NOMO-1 treated with dmso at 0.1 percent for 144 hours (cell line): ENCODE data around the gene CDKN2A.

Experiments
- DNase-seq: peaks from one replicate; lab custom pipeline; 2025; ENCODE audit not compliant: unreplicated experiment; lab: John Stamatoyannopoulos, UW

CDKN2A gene

DNA sequence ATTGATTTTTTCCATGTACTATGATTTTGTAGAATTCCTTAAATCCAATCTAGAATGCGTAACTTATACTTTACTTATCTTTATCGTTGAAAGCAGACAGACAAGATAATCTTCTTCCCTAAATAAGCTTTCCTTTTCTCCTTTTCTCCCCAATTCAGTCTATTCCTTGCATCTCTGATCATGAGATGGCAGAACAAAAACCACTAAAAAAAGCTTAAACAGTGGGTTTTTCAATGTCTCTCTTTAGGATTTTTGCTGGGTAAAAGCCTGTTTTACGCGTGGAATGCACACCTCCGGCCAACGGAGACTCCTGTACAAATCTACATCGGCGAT, 14.2 kb upstream of the CDKN2A start:
- DNase-seq: no peak

DNA sequence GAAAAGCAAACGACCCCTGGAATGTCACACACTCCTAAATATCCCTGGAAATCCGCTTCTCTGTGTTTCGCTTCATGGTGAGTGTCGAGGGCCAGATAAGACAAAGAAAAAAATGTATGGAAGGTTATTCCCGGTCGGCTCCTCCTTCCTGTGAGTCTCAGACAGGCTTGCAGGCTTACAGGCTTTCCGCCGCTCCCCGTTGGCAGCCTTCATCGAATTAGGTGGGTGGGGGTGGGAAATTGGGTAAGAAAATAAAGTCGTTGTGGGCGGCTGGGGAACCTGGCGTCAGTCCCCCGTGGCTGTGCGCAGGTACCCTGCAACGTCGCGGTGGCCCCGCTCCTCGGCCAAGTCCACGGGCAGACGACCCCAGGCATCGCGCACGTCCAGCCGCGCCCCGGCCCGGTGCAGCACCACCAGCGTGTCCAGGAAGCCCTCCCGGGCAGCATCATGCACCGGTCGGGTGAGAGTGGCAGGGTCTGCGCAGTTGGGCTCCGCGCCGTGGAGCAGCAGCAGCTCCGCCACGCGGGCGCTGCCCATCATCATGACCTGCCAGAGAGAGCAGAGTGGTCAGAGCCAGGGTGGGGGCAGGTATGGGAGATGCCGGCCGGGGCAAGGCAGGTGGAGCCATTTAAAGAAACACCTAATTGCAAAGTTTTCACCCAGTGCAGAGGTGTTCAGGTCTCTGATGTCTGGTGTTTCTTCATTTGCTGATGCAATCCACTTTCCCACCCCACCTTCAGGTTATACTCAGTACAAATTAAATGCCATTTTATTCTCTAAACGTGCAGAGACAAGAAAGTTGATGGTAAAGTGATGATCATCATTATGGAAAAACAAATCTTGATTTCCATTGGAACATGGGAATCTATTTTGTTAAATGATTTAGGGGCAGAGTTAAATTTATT, 11.8 kb upstream of the CDKN2A start:
- DNase-seq: no peak

DNA sequence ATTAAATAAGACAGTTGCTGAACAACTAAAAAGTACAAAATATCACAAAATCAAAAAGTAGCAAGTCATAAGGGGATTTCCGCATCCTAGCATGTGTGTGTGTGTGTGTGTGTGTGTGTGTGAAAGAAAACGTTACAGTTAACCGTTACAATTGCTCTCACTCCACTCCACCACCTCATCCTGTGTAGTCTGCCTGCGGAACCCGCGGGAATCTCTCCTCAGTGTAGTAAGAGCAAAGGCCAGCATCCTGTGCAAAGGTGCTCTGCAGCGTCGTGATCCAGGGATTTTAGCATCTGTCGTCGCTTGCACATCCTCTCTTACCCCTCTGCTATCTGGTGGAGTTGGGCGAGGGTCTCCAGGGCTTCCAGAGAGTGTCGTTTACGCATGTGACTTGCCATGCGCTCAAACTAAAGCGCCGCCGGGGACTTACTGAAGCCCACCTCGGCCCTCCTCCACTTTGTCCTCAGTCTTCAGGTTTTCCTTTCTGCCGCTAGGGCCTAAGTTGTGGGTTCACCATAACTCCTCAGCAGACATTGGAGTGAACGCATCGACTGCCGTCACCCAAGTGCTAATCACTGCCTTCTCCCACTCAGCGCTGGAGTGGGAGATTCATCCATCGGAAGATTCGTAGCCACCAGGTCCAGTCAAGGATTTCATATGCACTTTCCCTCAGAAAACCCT, 11.0 kb upstream of the CDKN2A start:
- no peak for DNase-seq

DNA sequence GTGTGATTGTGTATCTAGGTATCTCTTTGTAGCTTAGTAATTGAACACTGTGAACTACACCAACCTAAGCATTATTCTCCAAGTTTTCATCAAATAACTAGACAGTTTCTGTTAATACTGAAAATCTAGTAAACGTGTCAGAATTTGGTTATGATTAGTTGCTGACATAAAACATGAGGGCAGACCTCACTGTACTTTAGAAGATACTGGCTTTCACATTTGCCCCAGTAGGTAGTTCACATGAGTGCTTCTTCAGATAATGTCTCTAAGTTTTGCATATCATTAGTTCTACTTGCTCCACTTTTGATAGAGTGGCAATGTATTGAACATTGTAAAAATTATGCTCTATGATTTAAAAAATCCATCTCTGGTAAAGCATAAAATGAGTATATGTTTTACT, 7.8 kb upstream of the CDKN2A start:
- no peak for DNase-seq

DNA sequence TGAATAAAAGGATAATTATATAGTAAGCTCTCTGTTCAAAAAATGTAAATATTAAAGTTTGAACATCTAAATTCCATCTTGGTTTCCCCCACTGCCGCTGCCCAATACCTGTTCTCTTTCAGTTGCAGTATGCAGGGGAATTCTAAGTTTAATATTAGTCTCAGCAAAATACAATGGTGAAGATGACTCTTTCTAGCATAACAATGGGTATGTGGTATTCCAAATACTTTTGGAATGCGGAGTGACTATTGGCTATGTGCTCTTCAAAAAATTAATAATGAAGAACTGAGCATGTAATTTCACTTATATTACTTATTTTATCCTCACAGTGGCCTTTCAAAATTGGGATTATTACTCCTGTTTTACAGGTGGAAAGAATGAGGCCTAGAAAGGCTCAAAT, 3.8 kb upstream of the CDKN2A start:
- DNase-seq: no peak

DNA sequence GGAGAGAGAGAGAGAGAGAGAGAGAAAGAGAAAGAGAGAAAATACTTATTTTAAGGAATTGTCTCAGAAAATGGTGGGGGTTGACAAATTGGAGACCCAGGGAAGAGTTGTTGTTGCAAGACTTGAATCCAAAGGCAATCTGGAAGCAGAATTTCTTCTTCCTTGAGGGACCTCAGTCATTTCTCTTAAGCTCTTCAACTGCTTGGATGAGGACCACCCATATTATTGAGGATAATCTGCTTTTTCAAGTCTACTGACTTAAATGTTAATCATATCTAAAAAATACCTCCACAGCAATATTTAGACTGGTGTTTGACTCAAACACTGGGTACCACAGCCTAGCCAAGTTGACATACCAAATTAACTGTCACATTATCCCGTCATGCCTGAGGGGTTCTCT, 3.3 kb upstream of the CDKN2A start:
- DNase-seq: no peak

DNA sequence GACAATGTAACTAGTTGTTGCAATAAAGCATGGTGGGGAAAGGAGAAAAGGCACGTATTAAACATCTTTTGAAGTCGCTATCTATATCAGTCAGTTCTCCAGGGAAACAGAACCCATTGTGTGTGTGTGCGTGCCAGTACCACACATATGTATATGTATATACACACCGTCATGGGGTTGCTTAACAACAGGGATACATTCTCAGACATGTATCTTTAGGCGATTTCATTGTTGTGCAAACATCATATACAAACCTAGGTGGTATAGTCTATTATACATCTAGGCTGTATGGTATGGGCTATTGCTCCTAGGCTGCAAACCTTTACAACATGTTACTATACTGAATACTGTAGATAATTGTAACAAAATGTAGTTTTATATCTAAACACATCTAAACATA, 2.7 kb upstream of the CDKN2A start:
- no peak for DNase-seq

DNA sequence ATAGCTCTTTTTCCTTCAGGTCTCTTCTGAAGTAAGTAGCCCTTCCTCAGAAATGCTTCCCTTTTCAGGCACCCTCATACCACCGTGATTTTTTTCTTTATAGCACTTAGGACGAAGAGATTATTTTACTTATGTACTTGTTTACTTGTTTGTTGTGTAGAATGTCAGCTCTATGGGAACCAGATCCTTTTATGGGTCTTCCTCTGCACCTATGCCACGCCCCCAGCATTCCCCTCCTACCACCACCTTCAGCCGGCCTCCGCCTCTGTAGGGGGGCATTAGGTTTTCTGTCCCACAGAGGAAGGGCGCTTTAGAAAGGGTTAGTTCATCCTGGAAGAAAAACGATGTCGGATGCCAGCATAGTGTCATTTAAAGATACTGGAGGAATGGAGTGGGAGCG, 2.2 kb upstream of the CDKN2A start:
- DNase-seq: no peak

DNA sequence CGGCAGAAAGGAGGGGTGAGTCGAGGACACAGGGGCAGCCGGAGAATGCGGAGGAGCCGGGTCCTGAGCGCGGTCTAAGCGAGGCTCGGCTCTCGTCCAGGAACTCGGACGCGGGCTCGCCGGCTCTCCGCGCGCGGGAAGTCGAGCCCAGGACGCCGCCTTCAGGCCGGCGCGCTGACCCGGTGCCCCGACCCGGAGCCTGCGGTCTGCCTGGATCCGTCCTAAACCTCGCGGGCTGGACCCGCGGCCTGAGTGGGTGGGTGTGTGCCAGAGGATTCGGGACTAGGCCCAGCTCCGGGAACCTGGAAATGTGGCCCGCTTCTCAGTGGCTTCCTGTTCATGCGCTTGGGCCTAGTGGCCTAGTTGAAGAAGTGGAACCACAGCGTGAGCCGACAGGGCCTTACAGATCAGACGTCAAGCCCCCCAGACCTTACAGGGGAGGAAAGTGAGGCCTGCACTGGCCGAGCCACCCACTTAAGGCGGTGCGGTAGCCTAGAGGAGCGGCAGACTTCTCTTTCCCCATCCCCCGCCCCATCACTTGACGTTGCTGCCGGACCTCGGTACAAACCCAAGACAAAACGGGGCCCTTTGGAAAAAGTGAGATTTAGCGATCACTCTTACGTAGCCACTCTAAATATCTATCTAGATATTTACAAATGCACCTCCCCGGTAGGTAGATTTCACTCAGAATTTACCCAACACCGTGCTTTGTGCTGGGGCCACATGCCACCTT, 1.6 kb upstream of the CDKN2A start:
- DNase-seq: no peak

DNA sequence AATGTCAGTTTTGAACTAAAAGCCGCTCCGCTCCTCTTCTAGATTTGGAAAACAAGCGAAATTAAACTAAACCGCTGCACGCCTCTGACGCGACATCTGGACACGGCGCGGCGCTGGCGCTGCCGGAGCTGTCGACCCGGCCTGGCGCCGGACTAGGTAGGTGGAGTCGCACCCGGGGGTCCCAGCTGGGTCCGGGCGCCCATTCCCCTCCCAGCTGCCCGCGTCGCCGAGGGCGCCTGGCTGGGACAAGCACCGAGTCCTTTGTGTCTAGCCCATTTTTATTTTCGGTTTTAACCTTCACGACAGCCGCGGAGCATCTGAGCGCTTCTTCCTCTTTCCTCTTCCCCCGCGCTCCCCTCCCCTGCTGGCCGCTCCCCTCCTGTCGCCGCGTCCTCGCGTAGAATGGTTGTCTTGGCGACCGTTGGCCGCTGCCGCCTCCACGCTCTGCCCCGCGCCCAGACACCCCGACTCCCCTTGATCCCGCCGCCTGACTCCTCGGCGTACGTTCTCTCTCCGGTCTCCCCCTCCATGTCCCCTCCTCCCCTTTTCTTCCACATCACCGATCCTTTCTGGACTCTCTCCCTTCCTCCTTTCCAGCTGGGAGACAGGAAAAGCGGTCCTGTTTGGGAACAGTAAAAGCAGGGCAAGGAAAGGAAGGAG, 944 bp upstream of the CDKN2A start:
- DNase-seq: no peak

DNA sequence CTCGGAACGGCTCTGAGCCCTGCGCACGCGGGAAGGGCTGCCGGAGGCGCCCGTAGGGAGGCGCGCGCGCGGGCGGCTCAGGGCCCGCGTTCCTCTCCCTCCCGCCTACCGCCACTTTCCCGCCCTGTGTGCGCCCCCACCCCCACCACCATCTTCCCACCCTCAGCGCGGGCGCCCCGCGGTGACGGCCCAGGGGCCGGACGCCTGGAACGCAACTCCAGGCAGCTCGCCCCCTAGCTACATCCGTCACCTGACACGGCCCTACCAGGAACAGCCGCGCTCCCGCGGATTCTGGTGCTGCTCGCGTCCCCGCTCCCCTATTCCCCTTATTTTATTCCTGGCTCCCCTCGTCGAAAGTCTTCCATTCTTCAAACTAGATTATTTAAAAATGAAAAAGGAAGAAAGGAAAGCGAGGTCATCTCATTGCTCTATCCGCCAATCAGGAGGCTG, 389 bp upstream of the CDKN2A start, which contains the start of gene CDKN2B-AS1:
Gene CDKN2B-AS1 (plus strand): TSS at position 236 of the 450 bp plus-strand sequence.
- DNase-seq: no peak

DNA sequence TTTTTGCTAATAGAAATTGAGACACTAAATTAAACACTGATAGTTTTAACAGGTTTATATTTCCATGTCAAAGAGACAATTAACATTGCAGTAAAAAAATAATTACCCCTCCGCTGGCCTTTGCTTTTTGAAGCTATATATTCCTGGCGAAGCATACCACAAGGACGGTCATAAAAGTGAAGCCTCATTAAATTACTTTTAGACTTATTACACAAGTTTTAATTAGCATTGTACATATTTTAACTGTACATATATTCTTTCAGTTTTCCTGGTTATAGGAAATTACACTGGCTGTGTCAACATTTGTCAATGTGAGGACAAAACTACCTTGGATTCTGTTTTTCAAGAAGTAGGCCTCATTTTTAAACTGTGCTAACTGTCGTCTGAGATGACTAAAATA, 1.2 kb downstream of the CDKN2A start:
- DNase-seq: no peak

DNA sequence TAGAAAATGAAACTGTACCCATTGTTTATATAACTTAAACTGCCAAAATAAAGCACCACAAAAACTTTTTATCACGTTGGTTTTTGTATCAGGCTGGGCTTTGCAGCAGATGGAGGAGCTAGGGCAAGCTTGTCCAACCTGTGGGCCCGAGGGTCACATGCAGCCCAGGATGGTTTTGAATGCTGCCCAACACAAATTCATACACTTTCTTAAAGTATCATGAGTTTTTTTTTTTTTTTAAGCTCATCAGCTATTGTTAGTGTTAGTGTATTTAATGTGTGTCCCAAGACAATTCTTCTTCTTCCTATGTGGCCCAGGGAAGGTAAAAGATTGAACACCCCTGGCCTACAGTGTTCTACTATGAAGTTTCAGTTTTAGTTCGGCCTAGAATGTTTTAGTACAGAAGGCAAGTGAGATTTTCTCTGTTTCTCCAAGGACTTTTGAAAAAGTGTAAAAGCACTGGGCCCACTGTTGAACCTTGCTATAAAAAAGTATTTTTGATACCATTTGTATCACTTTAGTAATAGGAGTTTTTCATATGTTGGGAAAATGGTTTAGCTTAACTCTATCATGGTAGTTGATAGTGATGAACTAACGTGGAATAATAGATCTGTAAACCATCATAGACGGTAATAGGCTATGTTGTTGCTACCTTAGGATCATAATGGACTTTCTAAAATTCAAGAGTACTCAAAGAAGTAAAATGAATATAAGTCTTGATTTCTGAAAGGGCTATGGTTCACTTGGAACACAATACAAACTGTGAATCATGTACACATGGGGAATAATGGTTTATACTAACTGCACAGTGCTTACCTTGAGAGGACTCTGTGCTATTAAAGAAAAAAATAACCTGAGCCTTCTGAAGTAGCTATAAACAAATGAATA, 2.9 kb downstream of the CDKN2A start:
- DNase-seq: no peak

DNA sequence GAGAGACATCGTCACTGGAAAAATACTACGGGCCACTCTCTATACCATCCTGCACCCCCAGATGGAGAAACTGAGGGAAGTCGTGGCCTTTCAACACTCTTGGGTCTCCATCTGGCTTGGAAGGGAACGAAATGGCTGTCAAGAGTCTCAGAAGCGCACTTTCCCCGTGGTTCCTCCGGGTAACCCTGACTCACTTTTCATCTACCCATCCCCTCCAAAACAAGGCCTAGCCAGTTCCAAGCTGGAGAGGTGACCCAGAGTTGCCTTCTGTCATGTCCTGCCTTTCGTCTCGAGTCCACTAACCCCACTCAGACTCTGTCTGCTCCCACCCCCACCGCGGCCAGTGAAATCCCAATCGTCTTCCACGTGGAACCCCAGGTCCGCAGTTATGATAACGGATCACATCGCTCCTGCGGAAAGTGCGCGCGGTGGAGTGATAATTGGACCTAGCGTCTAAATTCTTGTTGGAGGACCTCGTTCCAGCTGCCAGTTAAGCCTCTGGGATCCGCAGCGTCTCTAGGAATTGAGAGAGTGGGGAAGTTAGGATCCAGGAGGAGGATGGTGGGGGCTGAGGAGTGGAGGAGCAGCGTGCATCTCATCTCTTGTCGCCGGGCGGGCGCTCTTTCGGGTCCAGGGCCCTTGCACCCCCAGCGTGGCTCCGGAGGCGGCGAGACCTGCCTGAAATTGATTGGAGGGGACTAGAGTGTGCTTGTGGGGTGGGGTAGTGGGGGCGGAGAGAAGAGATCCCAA, 4.6 kb downstream of the CDKN2A start:
- no peak for DNase-seq

DNA sequence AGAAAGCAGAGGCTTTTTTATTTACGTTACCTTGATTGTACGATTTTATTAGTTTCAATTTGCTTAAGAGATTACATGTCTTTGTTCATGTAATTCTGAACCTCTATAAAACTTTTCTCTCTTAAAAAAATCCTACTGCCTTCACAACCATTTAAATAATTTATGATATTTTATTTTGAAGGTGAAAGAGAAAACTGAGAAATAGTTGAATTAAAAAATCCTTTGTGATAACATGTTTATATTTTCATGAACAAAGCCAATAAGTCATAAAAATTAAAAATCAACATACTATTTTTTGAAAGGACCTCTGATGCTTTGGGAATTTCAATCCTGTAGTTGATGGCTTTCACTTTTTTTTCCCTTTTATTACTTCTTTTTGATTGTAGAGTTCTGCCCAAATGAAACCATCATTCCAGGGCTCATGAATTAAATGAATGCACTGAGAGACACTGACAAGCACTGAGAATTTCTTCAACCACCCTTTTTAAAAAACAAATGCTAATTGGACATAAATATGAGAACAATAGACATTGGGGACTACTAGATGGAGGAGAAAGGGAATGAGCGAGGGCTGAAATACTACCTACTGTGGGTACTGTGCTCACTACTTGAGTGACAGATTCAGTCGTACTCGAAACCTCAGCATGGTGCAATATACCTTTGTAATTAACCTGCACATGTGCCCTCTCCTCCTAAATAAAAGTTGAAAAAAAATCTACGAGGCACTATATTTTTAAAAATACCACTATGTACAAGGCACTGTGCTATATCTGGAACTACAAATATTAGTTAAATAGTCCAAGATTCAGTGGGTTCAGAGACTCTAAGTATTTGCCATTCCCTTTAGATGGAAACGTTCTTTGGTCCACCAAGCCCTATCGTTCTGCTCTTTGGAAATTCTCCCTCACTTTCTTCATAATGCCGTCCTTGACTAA, 5.9 kb downstream of the CDKN2A start:
- DNase-seq: no peak

DNA sequence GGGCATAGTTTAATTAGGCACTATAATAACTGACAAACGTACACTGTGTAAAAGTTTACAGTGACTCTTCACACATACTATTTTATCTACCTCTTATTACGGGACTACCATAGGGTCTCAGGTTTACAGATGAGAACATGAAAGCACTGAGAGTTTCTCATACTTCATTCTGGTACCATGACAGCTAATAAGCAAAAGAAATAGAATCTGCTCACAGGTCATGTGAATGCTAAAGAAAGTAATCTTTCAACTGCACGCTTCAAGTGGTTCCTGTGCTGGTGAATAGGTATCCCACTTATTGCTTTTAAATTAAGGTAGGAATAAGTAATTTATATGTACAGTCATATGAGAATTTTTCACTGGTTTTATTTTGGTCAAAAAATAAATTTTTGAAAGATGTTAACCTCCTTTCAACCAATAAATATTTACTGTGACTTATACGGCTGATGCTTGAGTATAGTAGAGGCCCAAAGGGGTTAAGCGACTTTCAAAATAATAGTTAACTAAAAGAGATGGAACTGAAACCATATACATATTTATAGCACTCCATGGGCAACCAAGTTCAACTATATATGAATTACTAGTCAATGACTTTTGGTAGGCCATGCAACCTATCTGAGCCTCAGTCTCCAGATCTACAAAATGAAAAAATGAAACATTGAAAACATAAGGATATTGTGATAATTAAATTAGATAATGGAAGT, 8.1 kb downstream of the CDKN2A start:
- DNase-seq: no peak

DNA sequence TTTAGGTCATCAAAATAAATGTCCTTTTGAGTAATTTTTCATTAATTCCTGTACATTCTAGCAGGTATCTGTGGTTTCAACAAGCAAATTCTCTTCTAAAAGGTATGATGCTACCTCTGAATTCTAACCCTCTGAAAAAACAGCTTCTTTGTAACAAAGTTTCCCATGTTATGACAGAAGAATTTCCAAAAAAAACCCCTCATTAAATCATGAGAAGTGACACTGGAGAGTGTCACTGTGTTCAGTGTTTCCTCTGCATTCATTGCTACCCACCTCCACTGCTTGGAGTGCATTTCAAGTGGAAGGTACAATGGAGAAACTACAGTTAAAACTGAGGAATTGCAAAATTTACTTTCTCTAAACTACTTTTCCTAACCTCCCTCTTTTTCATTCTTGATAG, 10.1 kb downstream of the CDKN2A start:
- no peak for DNase-seq

DNA sequence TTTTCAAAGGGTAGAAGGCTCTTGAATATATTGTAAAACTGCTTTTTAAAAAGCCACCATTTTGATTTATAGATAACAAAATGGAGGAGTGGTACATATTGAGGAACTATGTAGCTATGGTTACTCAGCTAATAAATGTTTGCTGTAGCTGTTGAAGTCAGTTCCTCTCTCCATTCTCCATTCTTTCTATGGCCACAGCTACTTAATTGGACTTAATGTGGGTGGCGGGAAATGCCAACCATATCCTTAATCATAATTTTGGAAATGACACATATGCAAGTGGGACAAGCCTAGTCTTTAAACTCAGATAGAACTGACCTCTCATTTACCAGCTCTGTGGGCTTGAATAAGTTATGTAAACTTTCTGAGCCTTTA, 10.6 kb downstream of the CDKN2A start:
- DNase-seq: no peak
